Activated CD8-positive, alpha-beta memory T cell treated with anti-CD3 and anti-CD28 coated beads, Interleukin-2, amount 10 ng/mL, durations not matched to agents 7 days and 5 days (primary cell): ENCODE data around the gene ZNF566. TPM values are rescaled to one million over a fixed set of nuclear protein-coding genes. Genes with fewer than 3 reads are reported as not detected.
"Not testable (repeated sequence)": the region's sequence is repeated elsewhere in the genome, so short reads cannot be mapped to it uniquely, and the experiment has no call there.

Experiments
- ATAC-seq: fragments of 150-1000 bp; cut with Tn5 transposase; one replicate; pipeline ENCODE4 v1.10.0; 2021; ENCODE audit warnings: moderate library complexity
- CTCF ChIA-PET: fragments of 350-600 bp; sonication (Branson Sonifier 250); formaldehyde crosslinking; loops from one replicate; lab custom pipeline; 2021; ENCODE audit warnings: antibody characterized with exemption; lab: Charles Lee
- DNase-seq: peaks from one replicate; pipeline ENCODE4 v3.0.0-alpha.2; 2020
- H3K27ac Mint-ChIP-seq: one replicate; pipeline ENCODE4 v1.8.0; 2021; ENCODE audit warnings: mild to moderate bottlenecking, mixed read lengths
- H3K27me3 Mint-ChIP-seq: one replicate; pipeline ENCODE4 v1.8.0; 2021; ENCODE audit warnings: mixed read lengths
- H3K36me3 Mint-ChIP-seq: one replicate; pipeline ENCODE4 v1.8.0; 2021; ENCODE audit warnings: mild to moderate bottlenecking, mixed read lengths
- H3K4me1 Mint-ChIP-seq: one replicate; pipeline ENCODE4 v1.8.0; 2021; ENCODE audit warnings: mixed read lengths
- H3K4me3 Mint-ChIP-seq: one replicate; pipeline ENCODE4 v1.8.0; 2021; ENCODE audit warnings: mild to moderate bottlenecking, moderate library complexity, mixed read lengths
- H3K9me3 Mint-ChIP-seq: one replicate; pipeline ENCODE4 v1.8.0; 2022; ENCODE audit warnings: low read depth, mixed read lengths
- total RNA-seq, 2 experiments: library from RNA; stranded (reverse); gene quantifications; one replicate each; pipeline ENCODE4 v1.2.3, GENCODE V29; 2021

ZNF566 gene
- total RNA-seq: 1 to 10 TPM; 6.6 to 7.5 TPM

GRCh38 chr19:36489118-36489919, at the start of gene ZNF566:
Gene ZNF566, minus strand, starts transcription at chr19:36489561. Its CDS starts 13,004 bp downstream, at chr19:36476557.
- H3K27ac Mint-ChIP-seq: peak within 1 kb of the TSS; percentile 99
- H3K4me1 Mint-ChIP-seq: peaks cover 26% of the 10 kb centered on the region
- peaks cover 9% of the 10 kb centered on the region for H3K9me3 Mint-ChIP-seq
- H3K36me3 Mint-ChIP-seq: peaks cover 34% of the 10 kb centered on the region
- CTCF ChIA-PET: interaction anchor here (0.9 to 2.3 kb wide), 5 partner anchors 39 to 361 kb away, joined by 3 to 9 read pairs (median 5); partner anchors contain the start of genes ZNF260, ZNF382 and ZNF529
- ATAC-seq (peak; percentile 96), DNase-seq (peak; percentile 97)
- H3K27me3 Mint-ChIP-seq: no peaks in the 10 kb centered on the region
- peak within 1 kb of the TSS; percentile 98 for H3K4me3 Mint-ChIP-seq

GRCh38 chr19:36528921-36529518, 39.7 kb upstream of the ZNF566 start:
- H3K27ac Mint-ChIP-seq: peak overlapping the region; percentile 95
- peak; percentile 50 for DNase-seq
- ATAC-seq: no peak
- H3K27me3 Mint-ChIP-seq: no peaks in the 10 kb centered on the region
- CTCF ChIA-PET: interaction anchor here (0.8 to 1.9 kb wide), 3 partner anchors 40 to 401 kb away, joined by 3 to 9 read pairs (median 3); partner anchors contain the start of genes ZNF461 and ZNF566
- H3K9me3 Mint-ChIP-seq: peaks cover 17% of the 10 kb centered on the region
- H3K36me3 Mint-ChIP-seq: peaks cover 51% of the 10 kb centered on the region
- peak overlapping the region; percentile 95 for H3K4me3 Mint-ChIP-seq
- peaks cover 15% of the 10 kb centered on the region for H3K4me1 Mint-ChIP-seq

DNA sequence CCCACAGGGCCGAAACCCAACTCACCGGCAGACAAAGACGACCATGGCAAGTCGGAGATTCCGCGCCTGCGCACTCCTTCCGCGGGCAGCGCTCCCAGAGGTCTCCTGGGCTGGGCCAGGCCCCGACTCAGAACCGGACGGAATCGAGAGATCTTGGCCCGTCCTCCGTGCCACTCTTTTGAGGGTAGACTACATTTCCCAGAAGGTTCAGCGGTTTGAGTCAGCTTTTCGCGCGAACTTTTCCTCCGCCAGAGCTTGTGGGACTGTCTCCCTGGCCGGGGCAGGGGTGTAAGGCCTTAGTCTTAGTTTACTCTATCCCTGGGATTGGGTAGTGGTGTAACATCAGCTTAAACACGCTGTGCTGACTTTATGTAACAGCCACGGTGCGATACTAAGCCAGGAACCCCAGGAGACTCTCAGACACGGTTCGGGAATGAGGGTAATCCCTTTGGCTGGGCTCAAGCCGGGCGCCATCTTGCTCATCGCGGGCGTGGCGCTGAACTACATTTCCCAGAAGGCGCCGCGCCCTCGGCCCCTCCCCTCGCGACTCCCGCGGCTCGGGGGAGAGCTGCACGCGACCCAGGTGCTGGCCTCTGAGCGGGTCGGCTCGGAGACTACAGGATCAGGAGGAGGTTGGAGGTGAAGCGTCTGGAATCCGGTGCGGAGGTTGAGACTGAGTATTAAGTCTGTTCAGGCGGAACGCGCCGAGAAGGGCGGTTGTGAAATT, 39.0 kb upstream of the ZNF566 start, which contains the start of gene ZNF260:
TSS of gene ZNF260 (minus strand) at position 78 of the 727 bp plus-strand sequence. CDS start 13,033 bp downstream, outside the sequence.
- DNase-seq (peak; percentile 95), ATAC-seq (peak; percentile 91)
- H3K4me1 Mint-ChIP-seq: peaks cover 16% of the 10 kb centered on the region
- no peaks in the 10 kb centered on the region for H3K27me3 Mint-ChIP-seq
- peaks cover 51% of the 10 kb centered on the region for H3K36me3 Mint-ChIP-seq
- peaks cover 18% of the 10 kb centered on the region for H3K9me3 Mint-ChIP-seq
- H3K27ac Mint-ChIP-seq: peak within 1 kb of the TSS; percentile 95
- H3K4me3 Mint-ChIP-seq: peak within 1 kb of the TSS; percentile 95
- CTCF ChIA-PET: interaction anchor here (1.1 to 1.9 kb wide), 2 partner anchors 39 to 138 kb away, joined by 3 to 9 read pairs; partner anchors contain the start of genes ZNF461 and ZNF566

GRCh38 chr19:36527873-36528193, 38.5 kb upstream of the ZNF566 start:
- CTCF ChIA-PET: interaction anchor here (1.9 kb wide), 1 partner anchor 39 kb away, joined by 9 read pairs; the partner anchor contains the start of gene ZNF566

DNA sequence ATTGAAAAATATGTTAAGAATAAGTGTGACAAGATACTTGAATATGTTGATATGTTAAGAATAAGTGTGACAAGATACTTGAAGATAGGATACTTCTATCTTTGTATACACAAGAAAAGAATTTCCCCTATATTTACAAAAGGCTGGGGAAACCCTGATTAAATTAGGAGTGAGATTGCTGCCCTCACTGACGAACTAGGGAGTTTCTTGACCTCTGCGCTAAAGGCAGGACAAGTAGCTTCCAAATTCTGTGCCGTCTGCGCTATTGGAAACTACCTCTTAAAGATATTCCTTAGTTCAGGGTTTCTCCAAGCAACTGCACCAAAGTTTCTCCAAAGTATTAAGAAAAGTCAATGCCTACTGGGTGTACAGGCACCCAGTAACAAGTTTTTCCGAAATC, 38.0 kb upstream of the ZNF566 start:
- peaks cover 53% of the 10 kb centered on the region for H3K36me3 Mint-ChIP-seq
- peaks cover 16% of the 10 kb centered on the region for H3K4me1 Mint-ChIP-seq
- CTCF ChIA-PET: no interaction called here
- DNase-seq: no peak
- no peaks in the 10 kb centered on the region for H3K27me3 Mint-ChIP-seq
- no peak overlapping the region for H3K27ac Mint-ChIP-seq
- no peak for ATAC-seq
- peak overlapping the region; percentile 95 for H3K4me3 Mint-ChIP-seq
- peaks cover 18% of the 10 kb centered on the region for H3K9me3 Mint-ChIP-seq

More at GRCh38 chr19:36527873-36528193, 38.5 kb upstream of the ZNF566 start:
- peaks cover 20% of the 10 kb centered on the region for H3K9me3 Mint-ChIP-seq
- peaks cover 52% of the 10 kb centered on the region for H3K36me3 Mint-ChIP-seq
- DNase-seq (no peak), ATAC-seq (no peak)
- peaks cover 16% of the 10 kb centered on the region for H3K4me1 Mint-ChIP-seq
- no peaks in the 10 kb centered on the region for H3K27me3 Mint-ChIP-seq
- peak overlapping the region; percentile 95 for H3K27ac Mint-ChIP-seq
- peak overlapping the region; percentile 95 for H3K4me3 Mint-ChIP-seq

- peaks cover 18% of the 10 kb centered on the region for H3K9me3 Mint-ChIP-seq
- CTCF ChIA-PET: no interaction called here
- DNase-seq: no peak
- no peaks in the 10 kb centered on the region for H3K27me3 Mint-ChIP-seq
- peaks cover 16% of the 10 kb centered on the region for H3K4me1 Mint-ChIP-seq
- peaks cover 56% of the 10 kb centered on the region for H3K36me3 Mint-ChIP-seq
- H3K27ac Mint-ChIP-seq: peak overlapping the region; percentile 27
- no peak for ATAC-seq
- peak overlapping the region; percentile 50 for H3K4me3 Mint-ChIP-seq
Measured at GRCh38 chr19:36526581-36526980, 37.2 kb upstream of the ZNF566 start.

DNA sequence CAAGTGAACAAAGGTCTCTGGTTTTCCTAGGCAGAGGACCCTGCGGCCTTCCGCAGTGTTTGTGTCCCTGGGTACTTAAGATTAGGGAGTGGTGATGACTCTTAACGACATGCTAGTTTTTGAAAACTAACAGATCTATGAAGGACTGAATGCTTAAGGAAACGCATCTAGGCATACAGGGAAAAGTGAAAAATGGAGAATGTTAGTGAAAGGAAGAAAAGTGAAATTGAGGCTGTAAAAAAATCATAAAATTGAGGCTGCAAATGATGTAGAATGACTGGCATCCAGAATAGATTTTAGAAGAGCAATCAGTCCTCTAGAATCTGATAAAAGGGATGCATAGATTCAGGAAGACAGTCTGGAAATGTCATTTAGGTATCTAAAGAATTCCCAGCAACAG, 35.3 kb upstream of the ZNF566 start:
- CTCF ChIA-PET: no interaction called here
- ATAC-seq: no peak
- Mint-ChIP-seq H3K27me3 (no peaks in the 10 kb centered on the region), H3K4me1 (peaks cover 16% of the 10 kb centered on the region), H3K27ac (no peak overlapping the region), H3K36me3 (peaks cover 63% of the 10 kb centered on the region), H3K4me3 (no peak overlapping the region), H3K9me3 (peaks cover 17% of the 10 kb centered on the region)
- no peak for DNase-seq

DNA sequence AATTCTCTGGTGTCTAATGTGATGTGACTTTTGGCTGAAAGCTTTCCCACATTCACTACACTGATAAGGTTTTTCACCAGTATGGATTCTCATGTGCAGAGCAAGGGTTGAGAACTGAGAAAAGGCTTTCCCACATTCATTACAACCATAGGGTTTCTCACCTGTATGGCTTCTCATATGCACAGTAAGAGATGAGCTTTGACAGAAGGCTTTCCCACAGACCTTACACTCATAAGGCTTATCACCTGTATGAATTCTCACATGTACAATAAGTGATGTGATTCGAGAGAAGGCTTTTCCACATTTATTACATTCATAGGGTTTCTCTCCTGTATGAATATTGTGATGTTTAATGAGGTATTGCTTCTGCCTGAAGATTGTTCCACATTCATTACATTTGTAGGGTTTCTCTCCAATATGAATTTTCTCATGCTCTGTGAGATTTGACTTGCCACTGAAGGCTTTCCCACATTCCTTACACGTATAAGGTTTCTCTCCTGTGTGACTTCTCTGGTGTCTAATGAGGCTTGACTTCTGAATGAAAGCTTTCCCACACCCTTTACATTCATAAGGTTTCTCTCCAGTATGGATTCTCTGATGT, 24.8 kb upstream of the ZNF566 start:
- no peak for DNase-seq
- no peaks in the 10 kb centered on the region for H3K4me1 Mint-ChIP-seq
- ATAC-seq: no peak
- H3K36me3 Mint-ChIP-seq: peaks cover 66% of the 10 kb centered on the region
- CTCF ChIA-PET: no interaction called here
- no peak overlapping the region for H3K27ac Mint-ChIP-seq
- H3K27me3 Mint-ChIP-seq: no peaks in the 10 kb centered on the region
- no peak overlapping the region for H3K4me3 Mint-ChIP-seq
- peaks cover 54% of the 10 kb centered on the region for H3K9me3 Mint-ChIP-seq

DNA sequence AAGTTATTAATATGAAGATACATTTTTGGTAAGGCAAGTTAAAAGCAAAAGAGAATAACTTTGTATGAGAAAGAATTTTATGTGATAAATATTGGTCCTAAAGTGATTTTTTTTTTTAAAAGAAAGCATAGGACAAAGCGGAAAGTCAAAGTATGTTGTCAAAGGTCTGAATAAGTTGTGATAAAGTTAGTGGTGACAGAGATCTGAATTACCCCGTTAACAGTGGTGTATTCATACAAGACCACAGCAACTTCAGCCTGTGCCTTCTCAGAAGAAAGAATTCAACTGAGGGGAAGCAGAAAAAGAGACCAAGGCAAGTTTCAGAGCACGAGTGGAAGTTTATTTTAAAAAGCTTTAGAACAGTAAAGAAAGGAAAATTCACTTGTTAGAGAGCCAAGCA, 19.0 kb upstream of the ZNF566 start:
- H3K27me3 Mint-ChIP-seq: no peaks in the 10 kb centered on the region
- DNase-seq (no peak), ATAC-seq (no peak)
- CTCF ChIA-PET: no interaction called here
- H3K27ac Mint-ChIP-seq: no peak overlapping the region
- peaks cover 20% of the 10 kb centered on the region for H3K36me3 Mint-ChIP-seq
- H3K4me1 Mint-ChIP-seq: no peaks in the 10 kb centered on the region
- peaks cover 24% of the 10 kb centered on the region for H3K9me3 Mint-ChIP-seq
- no peak overlapping the region for H3K4me3 Mint-ChIP-seq

- CTCF ChIA-PET: no interaction called here
- no peak overlapping the region for H3K27ac Mint-ChIP-seq
- no peak for DNase-seq
- H3K4me3 Mint-ChIP-seq: no peak overlapping the region
- no peaks in the 10 kb centered on the region for H3K4me1 Mint-ChIP-seq
- no peaks in the 10 kb centered on the region for H3K27me3 Mint-ChIP-seq
- no peak for ATAC-seq
- peaks cover 30% of the 10 kb centered on the region for H3K9me3 Mint-ChIP-seq
- peaks cover 5% of the 10 kb centered on the region for H3K36me3 Mint-ChIP-seq
Measured at GRCh38 chr19:36501973-36502372, 12.6 kb upstream of the ZNF566 start.

DNA sequence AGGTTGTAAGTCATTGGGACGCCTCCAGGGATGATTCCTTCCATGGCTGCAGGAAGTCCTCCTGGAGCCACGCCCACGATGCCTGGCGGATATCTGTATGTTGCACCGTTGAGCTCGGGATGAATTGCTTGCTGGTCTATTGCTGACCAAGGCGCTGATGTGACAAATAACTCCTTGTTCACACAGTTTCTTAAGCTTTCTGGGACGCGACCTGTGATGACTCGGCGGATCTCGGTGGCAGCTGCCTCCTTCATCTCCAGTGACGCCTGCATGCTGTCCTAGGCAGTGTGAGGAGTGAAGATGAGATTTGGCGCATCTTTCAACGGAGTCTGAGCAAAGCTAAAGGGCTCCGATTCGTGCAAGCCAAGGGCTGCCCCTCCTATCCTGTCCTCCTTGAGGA, 7.6 kb upstream of the ZNF566 start:
- CTCF ChIA-PET: no interaction called here
- Mint-ChIP-seq H3K36me3 (peaks cover 8% of the 10 kb centered on the region), H3K9me3 (peaks cover 23% of the 10 kb centered on the region), H3K27me3 (no peaks in the 10 kb centered on the region), H3K4me3 (no peak overlapping the region), H3K4me1 (no peaks in the 10 kb centered on the region), H3K27ac (no peak overlapping the region)
- ATAC-seq (no peak), DNase-seq (no peak)

- not testable (repeated sequence) for ATAC-seq, H3K4me3 Mint-ChIP-seq, H3K27ac Mint-ChIP-seq, H3K27me3 Mint-ChIP-seq
- Mint-ChIP-seq H3K9me3 (peaks cover 12% of the 10 kb centered on the region), H3K36me3 (peaks cover 12% of the 10 kb centered on the region), H3K4me1 (peaks cover 18% of the 10 kb centered on the region)
- peak; percentile 53 for DNase-seq
- CTCF ChIA-PET: interaction anchor here (1.4 kb wide), 1 partner anchor 13 kb away, joined by 3 read pairs; no protein-coding TSS in a partner anchor
Measured at GRCh38 chr19:36492689-36493453, 3.5 kb upstream of the ZNF566 start.
